Neural progenitor cell (in vitro differentiated cells): Measurements from ENCODE around the gene MAPK4. TPM values are rescaled to one million over a fixed set of nuclear protein-coding genes. Genes with fewer than 3 reads are reported as not detected.

Experiments used
- DNase-seq: peaks from one replicate; pipeline ENCODE4 v3.0.0-alpha.2; 2016; ENCODE audit warnings: low spot score
- H2AFZ ChIP-seq: fragments of 200-600 bp; sonication (generic); replicated peaks from 2 replicates; pipeline ENCODE4 v1.6.1; 2016; ENCODE audit warnings: antibody characterized with exemption
- H3F3A ChIP-seq: fragments of 200-600 bp; sonication (generic); 2 replicates; pipeline ENCODE4 v1.6.1; 2016; ENCODE audit warnings: antibody characterized with exemption, low read depth
- H3K27ac ChIP-seq: fragments of 200-600 bp; sonication (generic); 2 replicates; pipeline ENCODE4 v1.5.1; 2016; ENCODE audit warnings: mild to moderate bottlenecking
- H3K27me3 ChIP-seq: fragments of 200-600 bp; sonication (generic); 2 replicates; pipeline ENCODE4 v1.6.1; 2016; ENCODE audit warnings: mild to moderate bottlenecking, moderate library complexity
- H3K36me3 ChIP-seq: fragments of 200-600 bp; sonication (generic); 2 replicates; pipeline ENCODE4 v1.5.1; 2016
- H3K4me1 ChIP-seq: fragments of 200-600 bp; sonication (generic); 2 replicates; pipeline ENCODE4 v1.6.1; 2016; ENCODE audit warnings: mixed run types
- H3K4me2 ChIP-seq: fragments of 200-600 bp; sonication (generic); 2 replicates; pipeline ENCODE4 v1.6.1; 2016
- H3K4me3 ChIP-seq: fragments of 200-600 bp; sonication (generic); 2 replicates; pipeline ENCODE4 v1.5.1; 2016
- H3K79me2 ChIP-seq: fragments of 200-600 bp; sonication (generic); 2 replicates; pipeline ENCODE4 v1.6.1; 2016; ENCODE audit warnings: low read depth
- H3K9ac ChIP-seq: fragments of 200-600 bp; sonication (generic); 2 replicates; pipeline ENCODE4 v1.6.1; 2016
- H3K9me3 ChIP-seq: fragments of 200-600 bp; sonication (generic); 2 replicates; pipeline ENCODE4 v1.5.1; 2016; ENCODE audit warnings: low read depth
- H4K20me1 ChIP-seq: fragments of 200-600 bp; sonication (generic); 2 replicates; pipeline ENCODE4 v1.6.1; 2016; ENCODE audit warnings: low read depth
- H3K27ac Mint-ChIP-seq: 3 replicates; pipeline ENCODE4 v1.8.0; 2021; ENCODE audit warnings: mixed read lengths
- H3K27me3 Mint-ChIP-seq: 2 replicates; pipeline ENCODE4 v1.8.0; 2022; ENCODE audit warnings: low read depth, mild to moderate bottlenecking, inconsistent platforms, moderate library complexity, mixed read lengths; ENCODE audit not compliant: insufficient read depth
- H3K36me3 Mint-ChIP-seq: 3 replicates; pipeline ENCODE4 v1.8.0; 2021; ENCODE audit warnings: mixed read lengths
- H3K4me1 Mint-ChIP-seq: 3 replicates; pipeline ENCODE4 v1.8.0; 2021; ENCODE audit warnings: mixed read lengths
- H3K4me3 Mint-ChIP-seq: 3 replicates; pipeline ENCODE4 v1.8.0; 2021; ENCODE audit warnings: mild to moderate bottlenecking, moderate library complexity, mixed read lengths
- H3K9me3 Mint-ChIP-seq: 3 replicates; pipeline ENCODE4 v1.8.0; 2020; ENCODE audit warnings: mixed read lengths
- EZH2 ChIP-seq: fragments of 200-600 bp; sonication (generic); IDR thresholded peaks from 2 replicates; pipeline ENCODE4 v1.6.1; 2017; ENCODE audit warnings: antibody characterized with exemption, mild to moderate bottlenecking, moderate library complexity
- EZH2phosphoT487 ChIP-seq: fragments of 200-600 bp; sonication (generic); IDR thresholded peaks from 2 replicates; pipeline ENCODE4 v1.6.1; 2017; ENCODE audit warnings: antibody characterized with exemption
- total RNA-seq: library from RNA; depleted of rRNA; stranded (reverse); fragments of >200 nt; gene quantifications from 2 replicates; pipeline ENCODE4 v1.2.3, GENCODE V29; 2015; ENCODE audit warnings: low replicate concordance
- TF ChIP-seq, protein P1 (sequence below): fragments of 200-600 bp; sonication (generic); IDR thresholded peaks from 2 replicates; pipeline ENCODE4 v1.5.1; 2017; ENCODE audit warnings: antibody characterized with exemption, mild to moderate bottlenecking

MAPK4 gene
- total RNA-seq, 1 donor from 2014 or later, result 7.0 TPM

- Mint-ChIP-seq H3K9me3 (peaks cover 4% of the 10 kb centered on the region), H3K4me3 (no peak overlapping the region), H3K4me1 (peaks cover 17% of the 10 kb centered on the region), H3K27me3 (peaks cover 2% of the 10 kb centered on the region), H3K27ac (no peak overlapping the region), H3K36me3 (peaks cover 40% of the 10 kb centered on the region)
- Histone ChIP-seq H3K9ac (no peak overlapping the region), H3F3A (no peaks in the 10 kb centered on the region), H3K36me3 (no peaks in the 10 kb centered on the region), H3K4me1 (peaks cover 6% of the 10 kb centered on the region), H3K27ac (no peak overlapping the region), H3K4me2 (no peak overlapping the region), H3K4me3 (no peak overlapping the region), H4K20me1 (no peaks in the 10 kb centered on the region), H2AFZ (no peak overlapping the region), H3K27me3 (no peaks in the 10 kb centered on the region), H3K79me2 (no peaks in the 10 kb centered on the region), H3K9me3 (no peaks in the 10 kb centered on the region)
- DNase-seq, result no peak
- TF ChIP-seq EZH2phosphoT487 (no peak), EZH2 (no peak)
- TF ChIP-seq, protein P1, sequence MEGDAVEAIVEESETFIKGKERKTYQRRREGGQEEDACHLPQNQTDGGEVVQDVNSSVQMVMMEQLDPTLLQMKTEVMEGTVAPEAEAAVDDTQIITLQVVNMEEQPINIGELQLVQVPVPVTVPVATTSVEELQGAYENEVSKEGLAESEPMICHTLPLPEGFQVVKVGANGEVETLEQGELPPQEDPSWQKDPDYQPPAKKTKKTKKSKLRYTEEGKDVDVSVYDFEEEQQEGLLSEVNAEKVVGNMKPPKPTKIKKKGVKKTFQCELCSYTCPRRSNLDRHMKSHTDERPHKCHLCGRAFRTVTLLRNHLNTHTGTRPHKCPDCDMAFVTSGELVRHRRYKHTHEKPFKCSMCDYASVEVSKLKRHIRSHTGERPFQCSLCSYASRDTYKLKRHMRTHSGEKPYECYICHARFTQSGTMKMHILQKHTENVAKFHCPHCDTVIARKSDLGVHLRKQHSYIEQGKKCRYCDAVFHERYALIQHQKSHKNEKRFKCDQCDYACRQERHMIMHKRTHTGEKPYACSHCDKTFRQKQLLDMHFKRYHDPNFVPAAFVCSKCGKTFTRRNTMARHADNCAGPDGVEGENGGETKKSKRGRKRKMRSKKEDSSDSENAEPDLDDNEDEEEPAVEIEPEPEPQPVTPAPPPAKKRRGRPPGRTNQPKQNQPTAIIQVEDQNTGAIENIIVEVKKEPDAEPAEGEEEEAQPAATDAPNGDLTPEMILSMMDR, result no peak
These were observed 160.4 kb downstream of the MAPK4 start for GRCh38 chr18:50720325-50720674.

GRCh38 chr18:50721006-50721405 lies 161.1 kb downstream of the MAPK4 start:
- Mint-ChIP-seq H3K27me3 (peaks cover 2% of the 10 kb centered on the region), H3K4me1 (peaks cover 21% of the 10 kb centered on the region), H3K27ac (no peak overlapping the region), H3K4me3 (no peak overlapping the region), H3K9me3 (peaks cover 2% of the 10 kb centered on the region), H3K36me3 (peaks cover 38% of the 10 kb centered on the region)
- Histone ChIP-seq H3K9me3 (no peaks in the 10 kb centered on the region), H3K4me3 (no peak overlapping the region), H4K20me1 (no peaks in the 10 kb centered on the region), H3K27me3 (no peaks in the 10 kb centered on the region), H3K27ac (no peak overlapping the region), H3K4me2 (no peak overlapping the region), H3K36me3 (no peaks in the 10 kb centered on the region), H3K9ac (no peak overlapping the region), H2AFZ (no peak overlapping the region), H3K4me1 (peaks cover 6% of the 10 kb centered on the region), H3F3A (no peaks in the 10 kb centered on the region), H3K79me2 (no peaks in the 10 kb centered on the region)
- DNase-seq, result no peak
- TF ChIP-seq EZH2phosphoT487 (no peak), EZH2 (no peak)
- TF ChIP-seq, protein P1, result no peak

DNA sequence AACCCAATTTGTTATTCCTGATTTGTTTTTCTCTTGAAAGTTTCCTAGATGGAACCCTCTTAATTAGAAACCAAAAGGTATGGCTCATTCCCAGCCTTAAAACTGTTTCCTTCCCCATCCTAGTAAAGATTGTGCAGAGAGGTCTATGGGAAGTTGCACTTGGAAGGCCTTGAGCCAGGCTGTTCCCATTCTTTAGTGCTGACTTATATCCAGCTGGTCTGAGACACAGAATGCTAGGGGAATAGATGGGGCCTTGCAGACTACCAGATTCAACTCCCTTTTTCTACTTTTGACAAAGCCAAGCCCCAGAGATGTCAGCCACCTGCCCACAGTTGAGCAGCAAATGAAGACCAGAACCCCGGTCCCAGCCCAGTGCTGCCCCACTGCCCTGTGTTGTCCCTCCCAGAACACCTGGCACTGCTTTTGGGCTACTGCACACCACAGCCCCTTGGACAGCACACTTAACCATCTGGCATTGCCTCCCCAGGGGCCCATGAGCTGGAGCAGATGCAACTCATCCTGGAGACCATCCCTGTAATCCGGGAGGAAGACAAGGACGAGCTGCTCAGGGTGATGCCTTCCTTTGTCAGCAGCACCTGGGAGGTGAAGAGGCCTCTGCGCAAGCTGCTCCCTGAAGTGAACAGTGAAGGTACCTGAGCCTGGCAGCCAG lies 161.7 kb downstream of the MAPK4 start:
- H3K27me3 Mint-ChIP-seq, result peaks cover 2% of the 10 kb centered on the region
- TF ChIP-seq EZH2phosphoT487, result no peak
- TF ChIP-seq, protein P1, result no peak
- TF ChIP-seq EZH2, result no peak
- Histone ChIP-seq H4K20me1 (no peaks in the 10 kb centered on the region), H3K9me3 (no peaks in the 10 kb centered on the region), H3K36me3 (no peaks in the 10 kb centered on the region), H3K79me2 (no peaks in the 10 kb centered on the region), H3K4me1 (peaks cover 6% of the 10 kb centered on the region), H3K27ac (no peak overlapping the region), H3K4me2 (no peak overlapping the region), H3K27me3 (no peaks in the 10 kb centered on the region), H3F3A (no peaks in the 10 kb centered on the region), H3K9ac (no peak overlapping the region), H3K4me3 (no peak overlapping the region), H2AFZ (no peak overlapping the region)
- peaks cover 24% of the 10 kb centered on the region for H3K4me1 Mint-ChIP-seq
- H3K4me3 Mint-ChIP-seq, result no peak overlapping the region
- H3K36me3 Mint-ChIP-seq, result peaks cover 36% of the 10 kb centered on the region
- DNase-seq, result no peak
- no peaks in the 10 kb centered on the region for H3K9me3 Mint-ChIP-seq
- no peak overlapping the region for H3K27ac Mint-ChIP-seq
